Mucosa of rectum (tissue), 2 donors: ENCODE results near the gene HACE1.

ENCODE experiments used
- H3K27ac ChIP-seq, 2 donors: one replicate each; pipeline ENCODE4 v1.7.0; 2013; ENCODE audit warnings: inconsistent platforms in 2 of 2, low read depth in 2 of 2, low read length in 2 of 2
- H3K27me3 ChIP-seq, 2 donors: one replicate each; pipeline ENCODE4 v1.7.0; 2013; ENCODE audit warnings: low read length in 2 of 2; ENCODE audit not compliant: control insufficient read depth in 2 of 2, insufficient read depth in 2 of 2
- H3K36me3 ChIP-seq, 2 donors: one replicate each; pipeline ENCODE4 v1.7.0; 2013; ENCODE audit warnings: low read length in 2 of 2; ENCODE audit not compliant: control insufficient read depth in 2 of 2, insufficient read depth in 2 of 2
- H3K4me1 ChIP-seq, 2 donors: one replicate each; pipeline ENCODE4 v1.7.0; 2013; ENCODE audit warnings: low read length in 2 of 2, mild to moderate bottlenecking in 1 of 2; ENCODE audit not compliant: control insufficient read depth in 2 of 2, insufficient read depth in 2 of 2
- H3K4me3 ChIP-seq, 2 donors: one replicate each; pipeline ENCODE4 v1.7.0; 2013; ENCODE audit warnings: low read length in 2 of 2
- H3K9ac ChIP-seq, 2 donors: one replicate each; pipeline ENCODE4 v1.7.0; 2013; ENCODE audit warnings: low read length in 2 of 2, low read depth in 1 of 2, mild to moderate bottlenecking in 1 of 2
- H3K9me3 ChIP-seq, 2 donors: one replicate each; pipeline ENCODE4 v1.7.0; 2013; ENCODE audit warnings: low read length in 2 of 2; ENCODE audit not compliant: control insufficient read depth in 2 of 2
- donor health status: healthy.
- donor health status: Normal muscosa, but diverticular disease.

Gene HACE1

DNA sequence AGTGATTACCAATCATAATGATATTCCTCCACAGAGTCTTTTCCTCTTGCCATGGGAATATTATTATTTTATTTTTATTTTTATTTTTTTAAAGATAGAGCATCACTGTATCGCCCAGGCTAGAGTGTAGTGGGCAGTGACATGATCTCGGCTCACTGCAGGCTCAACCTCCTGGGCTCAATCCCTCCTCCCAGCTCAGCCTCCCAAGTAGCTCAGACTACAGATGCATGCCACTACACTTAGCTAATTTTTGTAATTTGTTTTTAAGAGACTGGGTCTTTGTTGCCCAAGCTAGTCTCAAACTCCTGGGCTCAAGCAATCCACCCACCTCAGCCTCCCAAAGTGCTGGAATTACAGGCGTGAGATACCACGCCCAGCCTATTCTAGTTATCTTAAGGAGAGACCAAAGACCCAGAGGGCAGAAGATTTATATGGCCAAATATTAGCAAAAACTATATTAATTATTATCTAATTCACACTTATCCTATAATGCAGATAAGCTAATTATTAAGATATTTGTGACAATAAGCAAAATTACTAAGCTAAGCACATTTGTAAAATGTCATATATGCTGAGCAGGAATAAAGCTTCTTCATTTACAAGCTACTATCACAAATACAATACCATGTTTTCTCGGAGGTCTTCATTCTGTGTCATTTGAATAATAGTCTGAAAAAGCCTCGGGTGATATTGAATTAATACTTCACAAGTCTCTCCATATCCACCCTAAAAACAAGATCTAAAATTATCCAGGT, 63.5 kb downstream of the HACE1 start:
- no peak overlapping the region for H3K9ac ChIP-seq
- H3K4me3 ChIP-seq: no peak overlapping the region
- no peaks in the 10 kb centered on the region for H3K9me3 ChIP-seq
- H3K36me3 ChIP-seq: peaks cover 0 to 5% of the 10 kb centered on the region in 2 donors
- no peak overlapping the region for H3K27ac ChIP-seq
- no peaks in the 10 kb centered on the region for H3K27me3 ChIP-seq
- no peaks in the 10 kb centered on the region for H3K4me1 ChIP-seq

DNA sequence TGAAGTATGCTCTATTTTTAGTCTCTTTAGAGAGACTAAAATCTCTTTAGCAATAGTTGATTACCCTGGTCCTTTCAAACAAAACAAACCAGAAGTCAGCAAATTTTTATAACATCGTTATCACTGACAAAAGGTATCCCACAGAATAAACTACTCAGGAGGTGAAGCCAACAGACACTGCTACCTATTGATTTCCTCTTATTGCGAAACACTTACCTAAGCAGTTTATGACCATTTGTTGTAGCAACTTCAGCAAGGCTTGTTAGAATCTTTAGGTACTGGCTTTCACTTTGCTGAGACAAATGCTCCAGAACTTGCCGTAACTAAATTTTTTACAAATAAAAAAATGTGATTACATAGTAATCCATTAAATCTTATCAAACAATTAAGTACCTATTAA, 64.4 kb downstream of the HACE1 start:
- Histone ChIP-seq H3K9ac (no peak overlapping the region), H3K27me3 (no peaks in the 10 kb centered on the region), H3K36me3 (peaks cover 0 to 6% of the 10 kb centered on the region in 2 donors), H3K27ac (no peak overlapping the region), H3K9me3 (no peaks in the 10 kb centered on the region), H3K4me3 (no peak overlapping the region), H3K4me1 (no peaks in the 10 kb centered on the region)

DNA sequence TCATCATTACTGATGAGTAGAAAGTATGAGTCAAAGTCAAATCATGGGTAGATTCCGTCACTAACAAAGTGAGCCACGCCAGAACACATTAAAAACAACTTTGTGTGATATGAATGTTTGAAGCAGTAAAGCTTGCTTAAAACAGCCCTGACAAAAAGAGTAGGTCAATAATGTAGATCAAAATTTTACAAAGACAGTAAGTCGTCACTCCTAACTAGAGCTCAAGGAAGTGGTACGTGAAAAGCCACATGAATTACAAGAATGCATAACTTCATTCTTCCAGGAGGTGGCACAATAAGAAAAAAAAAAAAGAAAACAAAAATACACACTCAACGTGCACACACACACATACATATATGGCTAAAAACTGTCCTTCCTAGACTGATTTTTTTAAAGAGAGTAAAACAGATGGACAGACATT, 69.9 kb downstream of the HACE1 start:
- Histone ChIP-seq H3K9me3 (no peaks in the 10 kb centered on the region), H3K36me3 (peaks cover 0 to 3% of the 10 kb centered on the region in 2 donors), H3K27ac (no peak overlapping the region), H3K4me3 (peak overlapping the region in 1 of 2 donors; percentile 33), H3K4me1 (no peaks in the 10 kb centered on the region), H3K9ac (no peak overlapping the region), H3K27me3 (no peaks in the 10 kb centered on the region)

DNA sequence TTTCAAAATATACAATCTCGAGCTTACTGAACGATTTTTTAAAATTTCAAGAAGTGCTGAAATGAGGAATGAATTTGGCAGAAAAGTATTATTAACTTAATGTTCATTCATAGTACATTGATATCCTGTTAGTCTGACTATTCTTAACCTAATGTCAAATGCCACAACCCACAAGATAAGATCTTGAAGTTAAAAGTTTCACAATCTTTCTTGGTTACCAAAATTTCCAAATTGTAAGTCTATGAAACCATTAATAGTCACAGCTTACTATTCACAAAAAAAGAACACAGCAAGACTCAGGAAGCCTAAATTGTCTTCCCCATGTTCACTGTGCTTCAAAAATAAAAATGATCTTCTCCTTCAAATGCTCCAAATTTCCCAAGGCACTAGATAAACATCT, 71.3 kb downstream of the HACE1 start:
- Histone ChIP-seq H3K9ac (no peak overlapping the region), H3K9me3 (no peaks in the 10 kb centered on the region), H3K36me3 (peaks cover 0 to 3% of the 10 kb centered on the region in 2 donors), H3K27me3 (no peaks in the 10 kb centered on the region), H3K27ac (no peak overlapping the region), H3K4me1 (no peaks in the 10 kb centered on the region), H3K4me3 (no peak overlapping the region)

DNA sequence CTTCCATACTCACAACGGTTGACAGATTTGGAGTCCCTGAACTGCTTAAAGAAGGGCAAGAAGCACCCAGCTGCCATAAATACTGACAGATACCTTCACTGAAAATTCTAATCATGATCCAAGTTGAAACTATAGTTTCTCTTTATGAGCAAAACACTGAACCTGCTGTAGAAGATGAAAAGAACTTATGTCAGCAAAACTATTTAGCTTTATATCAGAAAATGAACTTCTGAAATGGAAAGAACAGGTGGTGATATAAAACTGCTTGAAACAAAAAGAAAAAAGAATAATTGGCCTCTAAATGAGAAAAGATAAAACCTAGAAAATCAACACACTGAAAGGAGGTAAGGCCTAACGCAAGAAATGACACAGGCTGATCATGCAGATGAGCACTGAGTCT, 72.4 kb downstream of the HACE1 start:
- Histone ChIP-seq H3K36me3 (peaks cover 0 to 3% of the 10 kb centered on the region in 2 donors), H3K4me1 (no peaks in the 10 kb centered on the region), H3K9me3 (no peaks in the 10 kb centered on the region), H3K4me3 (no peak overlapping the region), H3K27ac (no peak overlapping the region), H3K27me3 (no peaks in the 10 kb centered on the region), H3K9ac (no peak overlapping the region)

DNA sequence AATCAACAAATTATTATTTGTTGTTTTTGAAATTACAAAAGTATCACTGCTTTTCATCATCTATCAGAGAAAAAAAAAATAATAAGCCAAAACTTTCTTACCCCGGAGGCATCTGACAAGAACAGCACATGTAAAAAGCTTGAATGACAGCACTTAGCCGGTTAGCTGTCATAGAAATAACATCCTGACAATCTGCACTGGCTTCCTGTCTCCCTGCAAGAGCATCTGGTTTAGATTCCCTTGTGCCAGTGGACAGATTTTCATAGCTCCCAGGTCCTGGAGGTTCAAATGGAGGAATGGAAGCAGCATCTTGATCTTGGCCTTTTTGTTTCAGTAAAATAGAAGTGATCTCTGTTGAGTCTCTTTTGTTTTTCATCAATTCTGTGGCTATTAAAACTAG, 74.8 kb downstream of the HACE1 start:
- no peak overlapping the region for H3K4me3 ChIP-seq
- no peak overlapping the region for H3K27ac ChIP-seq
- H3K9me3 ChIP-seq: no peaks in the 10 kb centered on the region
- H3K9ac ChIP-seq: no peak overlapping the region
- no peaks in the 10 kb centered on the region for H3K36me3 ChIP-seq
- no peaks in the 10 kb centered on the region for H3K27me3 ChIP-seq
- H3K4me1 ChIP-seq: no peaks in the 10 kb centered on the region

DNA sequence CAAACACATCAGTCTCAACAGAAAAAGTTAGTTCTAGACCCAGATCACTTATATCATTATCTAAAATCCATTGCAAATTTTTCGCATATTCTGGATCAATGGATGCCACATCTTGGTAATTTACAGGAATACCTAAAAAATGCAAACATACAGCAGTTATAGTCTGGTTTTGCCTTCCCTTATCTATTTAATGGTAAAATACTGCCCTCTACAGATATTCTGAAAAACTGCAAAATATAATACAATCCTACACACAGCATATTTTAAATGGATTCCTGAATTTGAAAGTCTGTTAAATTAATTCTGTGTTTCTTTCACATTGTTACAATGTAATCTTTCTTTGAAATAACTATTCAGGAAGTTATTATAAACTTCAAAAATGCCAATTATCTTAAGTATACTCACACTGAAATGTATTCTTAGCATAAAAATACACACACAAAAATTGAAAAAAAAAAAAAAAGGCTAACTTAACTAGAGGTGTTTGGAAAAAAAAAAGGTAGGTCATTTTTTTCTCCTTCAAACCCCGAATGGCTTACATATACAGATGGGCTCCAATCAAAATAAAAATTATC, 88.4 kb downstream of the HACE1 start:
- H3K4me3 ChIP-seq: no peak overlapping the region
- H3K27ac ChIP-seq: no peak overlapping the region
- no peaks in the 10 kb centered on the region for H3K9me3 ChIP-seq
- H3K4me1 ChIP-seq: no peaks in the 10 kb centered on the region
- no peaks in the 10 kb centered on the region for H3K36me3 ChIP-seq
- no peaks in the 10 kb centered on the region for H3K27me3 ChIP-seq
- H3K9ac ChIP-seq: no peak overlapping the region

DNA sequence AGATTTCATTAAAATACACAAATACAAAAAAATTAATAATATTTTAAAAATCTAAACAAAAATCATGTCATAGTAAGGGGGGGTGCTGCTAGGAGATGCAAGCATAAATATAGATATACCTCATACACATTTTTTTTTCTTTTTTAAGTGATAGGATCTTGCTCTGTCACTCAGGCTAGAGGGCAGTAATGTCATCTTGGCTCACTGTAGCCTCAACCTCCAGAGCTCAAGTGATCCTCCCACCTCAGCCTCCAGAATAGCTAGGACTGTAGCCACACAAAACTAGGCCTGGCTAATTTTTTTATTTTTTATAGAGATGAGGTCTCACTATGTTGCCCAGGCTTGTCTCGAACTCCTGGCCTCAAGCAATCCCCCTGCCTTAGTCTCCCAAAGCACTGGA, 90.8 kb downstream of the HACE1 start:
- H3K9me3 ChIP-seq: no peaks in the 10 kb centered on the region
- no peaks in the 10 kb centered on the region for H3K27me3 ChIP-seq
- no peaks in the 10 kb centered on the region for H3K4me1 ChIP-seq
- H3K36me3 ChIP-seq: no peaks in the 10 kb centered on the region
- H3K4me3 ChIP-seq: no peak overlapping the region
- no peak overlapping the region for H3K9ac ChIP-seq
- no peak overlapping the region for H3K27ac ChIP-seq

DNA sequence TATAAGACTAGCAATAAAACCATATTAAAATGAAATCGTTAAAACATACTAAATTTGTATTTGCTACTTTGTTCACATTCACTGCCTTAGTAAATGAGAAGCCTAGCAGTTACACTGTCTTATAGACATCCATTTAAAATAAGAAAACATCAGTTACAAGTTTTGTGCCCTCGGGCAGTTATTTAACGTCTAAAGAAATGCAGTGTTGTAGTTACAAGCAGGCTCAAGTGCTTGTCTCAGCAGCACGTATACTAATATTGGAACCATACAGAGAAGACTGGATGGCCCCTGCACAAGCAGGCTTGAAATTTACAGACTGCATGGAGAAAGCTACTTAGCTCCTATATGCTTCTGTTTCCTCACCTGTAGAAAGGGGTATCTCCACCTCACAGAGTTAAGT, 93.1 kb downstream of the HACE1 start:
- no peak overlapping the region for H3K9ac ChIP-seq
- H3K4me3 ChIP-seq: no peak overlapping the region
- no peak overlapping the region for H3K27ac ChIP-seq
- no peaks in the 10 kb centered on the region for H3K9me3 ChIP-seq
- H3K27me3 ChIP-seq: no peaks in the 10 kb centered on the region
- no peaks in the 10 kb centered on the region for H3K36me3 ChIP-seq
- no peaks in the 10 kb centered on the region for H3K4me1 ChIP-seq

DNA sequence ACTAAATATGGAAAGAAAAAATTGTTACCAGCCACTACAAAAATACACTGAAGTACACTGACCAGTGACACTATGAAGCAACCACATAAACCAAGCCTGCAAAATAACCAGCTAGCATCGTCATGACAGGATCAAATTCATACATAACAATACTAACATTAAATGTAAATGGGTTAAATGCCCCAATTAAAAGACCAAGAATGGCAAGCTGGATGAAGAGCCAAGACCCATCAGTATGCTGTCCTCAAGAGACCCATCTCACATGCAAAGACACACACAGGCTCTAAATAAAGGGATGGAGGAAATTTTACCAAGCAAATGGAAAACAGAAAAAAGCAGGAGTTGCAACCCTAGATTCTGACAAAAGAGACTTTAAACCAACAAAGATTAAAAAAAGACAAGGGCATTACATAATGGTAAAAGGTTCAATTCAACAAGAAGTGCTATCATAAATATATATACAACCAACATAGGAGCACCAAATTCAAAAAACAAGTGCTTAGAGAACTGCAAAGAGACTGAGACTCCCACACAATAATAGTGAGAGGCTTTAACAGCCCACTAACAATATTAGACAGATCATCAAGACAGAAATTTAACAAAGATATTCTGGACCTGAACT, 104.8 kb downstream of the HACE1 start:
- Histone ChIP-seq H3K27ac (no peak overlapping the region), H3K36me3 (peaks cover 2 to 4% of the 10 kb centered on the region in 2 donors), H3K4me1 (no peaks in the 10 kb centered on the region), H3K4me3 (no peak overlapping the region), H3K27me3 (no peaks in the 10 kb centered on the region), H3K9ac (no peak overlapping the region), H3K9me3 (peaks cover 0 to 3% of the 10 kb centered on the region in 2 donors)
